Upper lobe of left lung (tissue), 4 donors: Measurements from ENCODE around the gene ZNF316.

Experiments
- CTCF ChIP-seq, 6 experiments: fragments of 450-650 bp in 4 of 6; fragments of 200-600 bp in 2 of 6; sonication (generic) in 2 of 6; IDR thresholded peaks; one replicate each; pipeline ENCODE4 v1.5.1; 2016 to 2019; ENCODE audit warnings: antibody characterized with exemption in 6 of 6
- EP300 ChIP-seq, 4 donors: sonication (generic); formaldehyde crosslinking; IDR thresholded peaks; one replicate each; pipeline ENCODE4 v1.5.1; 2017; ENCODE audit warnings: antibody characterized with exemption in 4 of 4, control low read depth in 2 of 4
- POLR2A ChIP-seq, 4 donors: fragments of 450-650 bp; IDR thresholded peaks; one replicate each; pipeline ENCODE4 v1.5.1; 2016 to 2017; ENCODE audit warnings: antibody characterized with exemption in 4 of 4, mild to moderate bottlenecking in 2 of 4
- POLR2AphosphoS5 ChIP-seq, 2 donors: sonication (generic); formaldehyde crosslinking; IDR thresholded peaks; one replicate each; pipeline ENCODE4 v1.5.1; 2017; ENCODE audit warnings: antibody characterized with exemption in 2 of 2

GRCh38 chr7:6646465-6646864 lies 9.3 kb downstream of the ZNF316 start:
- TF ChIP-seq CTCF (IDR thresholded peaks at IDR 0.05) (no peak), POLR2AphosphoS5 (IDR thresholded peaks at IDR 0.05) (no peak), POLR2A (IDR thresholded peaks at IDR 0.05) (no peak), EP300 (IDR thresholded peaks at IDR 0.05) (no peak)
